Breast epithelium (tissue), 3 donors: ENCODE measurements around the gene ZNF750.

Experiments
- CTCF ChIP-seq, 3 donors: fragments of 450-650 bp; IDR thresholded peaks; one replicate each; pipeline ENCODE4 v1.5.1; 2016 to 2017; ENCODE audit warnings: antibody characterized with exemption in 3 of 3, mild to moderate bottlenecking in 3 of 3, moderate library complexity in 3 of 3
- POLR2AphosphoS5 ChIP-seq, 3 donors: sonication (generic); formaldehyde crosslinking; IDR thresholded peaks; one replicate each; pipeline ENCODE4 v1.6.1; 2017; ENCODE audit warnings: antibody characterized with exemption in 3 of 3

GRCh38 chr17:82846061-82846691, 6.4 kb upstream of the ZNF750 start:
- no peak for TF ChIP-seq CTCF (IDR thresholded peaks at IDR 0.05)
- TF ChIP-seq POLR2AphosphoS5 (IDR thresholded peaks at IDR 0.05), result no peak
